Skeletal muscle tissue (tissue), 4 donors: ENCODE measurements around the gene ST6GALNAC6. TPM values are rescaled to one million over a fixed set of nuclear protein-coding genes. Genes with fewer than 3 reads are reported as not detected.

ENCODE experiments used
- H3K27ac ChIP-seq: one replicate; pipeline ENCODE4 v1.7.0; 2013; ENCODE audit warnings: mild to moderate bottlenecking, low read depth, low read length, inconsistent platforms
- H3K27me3 ChIP-seq, 3 donors: one replicate each; pipeline ENCODE4 v1.7.0; 2013; ENCODE audit warnings: low read length in 3 of 3; ENCODE audit not compliant: control insufficient read depth in 3 of 3, insufficient read depth in 3 of 3
- H3K36me3 ChIP-seq, 3 donors: one replicate each; pipeline ENCODE4 v1.7.0; 2013; ENCODE audit warnings: low read length in 3 of 3; ENCODE audit not compliant: control insufficient read depth in 3 of 3, insufficient read depth in 3 of 3
- H3K4me1 ChIP-seq, 3 donors: one replicate each; pipeline ENCODE4 v1.7.0; 2013; ENCODE audit warnings: low read length in 3 of 3, mild to moderate bottlenecking in 3 of 3; ENCODE audit not compliant: control insufficient read depth in 3 of 3, insufficient read depth in 3 of 3
- H3K4me3 ChIP-seq, 3 donors: one replicate each; pipeline ENCODE4 v1.7.0; 2013; ENCODE audit warnings: low read length in 3 of 3
- H3K9ac ChIP-seq, 3 donors: one replicate each; pipeline ENCODE4 v1.7.0; 2013; ENCODE audit warnings: low read length in 3 of 3, mild to moderate bottlenecking in 3 of 3, moderate library complexity in 2 of 3, low read depth in 1 of 3
- H3K9me3 ChIP-seq, 3 donors: one replicate each; pipeline ENCODE4 v1.7.0; 2013; ENCODE audit warnings: low read length in 3 of 3; ENCODE audit not compliant: control insufficient read depth in 3 of 3
- total RNA-seq: library from RNA; depleted of rRNA; stranded (reverse); fragments of >200 nt; gene quantifications from one replicate; pipeline ENCODE4 v1.2.3, GENCODE V29; 2014
- donor health status: Osteomylitis.

Gene ST6GALNAC6, protein sequence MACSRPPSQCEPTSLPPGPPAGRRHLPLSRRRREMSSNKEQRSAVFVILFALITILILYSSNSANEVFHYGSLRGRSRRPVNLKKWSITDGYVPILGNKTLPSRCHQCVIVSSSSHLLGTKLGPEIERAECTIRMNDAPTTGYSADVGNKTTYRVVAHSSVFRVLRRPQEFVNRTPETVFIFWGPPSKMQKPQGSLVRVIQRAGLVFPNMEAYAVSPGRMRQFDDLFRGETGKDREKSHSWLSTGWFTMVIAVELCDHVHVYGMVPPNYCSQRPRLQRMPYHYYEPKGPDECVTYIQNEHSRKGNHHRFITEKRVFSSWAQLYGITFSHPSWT
- total RNA-seq, result 33.9 TPM

DNA sequence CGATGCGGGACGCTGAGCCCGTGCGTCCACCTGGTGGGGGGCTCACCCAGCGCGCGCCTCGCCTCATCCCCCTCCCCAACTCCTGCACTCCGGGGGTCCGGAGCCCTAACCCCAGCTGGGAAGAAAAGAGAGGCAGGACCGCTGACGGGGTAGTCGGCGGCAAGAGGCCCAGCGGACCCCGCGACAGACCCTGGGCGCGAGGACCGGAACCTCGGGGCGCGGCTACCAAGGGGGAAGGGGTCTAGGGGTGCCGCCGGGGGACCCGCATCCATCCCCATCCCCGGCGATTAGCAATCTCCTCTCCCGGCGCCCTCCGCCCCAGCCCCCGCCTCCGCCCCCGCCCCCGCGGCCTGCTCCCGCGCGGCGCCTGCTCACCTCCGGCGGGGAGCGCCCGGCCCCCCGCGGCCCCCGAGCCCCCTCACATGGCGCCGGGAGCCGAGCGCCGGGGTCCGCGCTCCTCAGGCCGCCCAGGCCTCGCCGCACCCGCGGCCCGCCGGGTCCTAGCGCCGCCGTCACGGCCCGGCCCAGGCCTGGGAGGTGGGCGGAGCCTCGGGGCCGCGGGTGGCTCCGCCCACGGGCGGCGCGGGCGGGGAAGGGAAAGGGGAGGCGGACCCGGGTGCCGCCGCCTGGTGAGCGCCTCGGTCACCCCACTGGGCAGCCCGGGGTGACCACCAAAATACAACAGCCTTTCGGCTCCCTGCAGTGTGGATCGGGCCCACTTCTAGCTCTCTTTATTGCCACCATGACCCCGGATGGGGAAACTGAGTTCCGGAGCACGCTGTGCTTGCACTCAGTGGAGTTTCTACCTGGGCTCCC, at the start of gene ST6GALNAC6:
TSS of gene ST6GALNAC6 (minus strand) at position 476 of the 816 bp plus-strand sequence. CDS start 1,622 bp downstream, outside the sequence.
- H3K9me3 ChIP-seq, result no peaks in the 10 kb centered on the region
- peak within 1 kb of the TSS; percentile 83 to 89 (median 88) for H3K9ac ChIP-seq
- H3K27me3 ChIP-seq, result no peaks in the 10 kb centered on the region
- peak within 1 kb of the TSS; percentile 80 to 89 (median 83) for H3K4me3 ChIP-seq
- H3K36me3 ChIP-seq, result peaks cover 19 to 23% (median 19%) of the 10 kb centered on the region in 3 donors
- H3K4me1 ChIP-seq, result peaks cover 39 to 51% (median 43%) of the 10 kb centered on the region in 3 donors
- peak within 1 kb of the TSS; percentile 93 for H3K27ac ChIP-seq

DNA sequence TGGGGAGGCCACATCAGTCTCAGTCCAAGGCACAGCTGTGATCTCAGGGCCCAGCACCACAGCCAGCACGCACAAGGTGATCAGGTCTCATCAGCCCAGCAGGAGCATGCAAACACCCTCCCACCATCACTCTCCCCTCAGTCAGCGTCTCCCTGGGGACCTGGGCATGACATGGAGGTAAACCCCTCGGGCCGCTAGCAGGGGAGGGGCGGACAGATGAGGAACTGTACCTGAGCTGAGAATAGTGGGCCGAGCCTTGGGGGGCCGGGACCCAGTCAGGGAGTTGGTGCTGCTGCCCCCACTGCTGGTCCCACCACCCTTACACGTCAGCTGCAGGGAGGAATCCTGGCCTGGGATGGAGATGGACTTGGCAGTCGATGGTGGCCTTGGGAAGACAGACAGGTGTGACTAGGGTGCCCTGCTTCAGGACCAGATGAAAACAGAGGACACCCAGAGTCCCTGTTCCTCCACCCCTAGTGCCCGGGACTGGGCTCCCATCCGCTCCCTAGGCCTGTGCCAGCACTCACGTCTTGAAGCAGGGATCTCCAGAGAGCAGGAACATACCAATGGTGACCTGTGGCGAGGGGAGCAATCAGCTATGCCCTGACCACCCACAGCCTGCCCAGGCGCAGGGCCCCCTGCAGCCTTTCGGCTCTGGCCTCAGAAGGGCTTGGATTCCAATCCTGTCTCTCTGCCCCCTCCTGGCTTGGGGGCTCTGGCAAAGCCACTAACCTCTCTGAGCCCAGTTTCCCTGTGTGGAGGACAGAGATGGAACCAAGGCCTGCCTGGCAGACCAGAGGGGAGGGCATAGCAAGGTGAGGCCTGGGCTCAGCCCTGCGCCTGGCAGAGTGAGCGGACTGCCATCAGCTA, 48.7 kb upstream of the ST6GALNAC6 start:
- Histone ChIP-seq H3K4me1 (peaks cover 12 to 37% (median 25%) of the 10 kb centered on the region in 3 donors), H3K4me3 (no peak overlapping the region), H3K36me3 (peaks cover 12 to 15% (median 13%) of the 10 kb centered on the region in 3 donors), H3K27me3 (no peaks in the 10 kb centered on the region), H3K9me3 (no peaks in the 10 kb centered on the region), H3K9ac (peak overlapping the region in 1 of 3 donors; percentile 45), H3K27ac (no peak overlapping the region)

DNA sequence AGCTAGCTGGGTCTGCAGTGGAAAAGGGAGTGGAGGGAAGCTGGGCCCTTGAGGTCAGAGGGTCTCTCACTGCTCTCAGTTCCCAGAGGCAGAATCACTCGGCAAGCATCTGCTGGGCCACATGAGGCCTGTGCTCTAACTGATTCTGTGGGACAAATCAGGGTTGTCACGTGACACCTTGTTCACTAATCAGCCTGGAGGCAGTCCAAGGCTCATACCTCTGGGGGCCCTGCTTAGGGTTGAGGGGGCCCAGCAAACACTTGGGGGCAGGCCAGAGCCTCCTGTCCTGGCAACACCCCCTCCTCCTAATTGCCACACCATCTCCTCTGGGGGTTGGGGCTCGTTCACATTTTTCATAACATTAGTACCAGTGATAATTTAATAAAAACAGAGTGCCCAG, 47.3 kb upstream of the ST6GALNAC6 start:
- peaks cover 22 to 45% (median 29%) of the 10 kb centered on the region in 3 donors for H3K4me1 ChIP-seq
- H3K36me3 ChIP-seq, result peaks cover 12 to 15% (median 13%) of the 10 kb centered on the region in 3 donors
- H3K9me3 ChIP-seq, result no peaks in the 10 kb centered on the region
- H3K4me3 ChIP-seq, result no peak overlapping the region
- H3K27me3 ChIP-seq, result no peaks in the 10 kb centered on the region
- H3K9ac ChIP-seq, result peak overlapping the region in 1 of 3 donors; percentile 16
- no peak overlapping the region for H3K27ac ChIP-seq

DNA sequence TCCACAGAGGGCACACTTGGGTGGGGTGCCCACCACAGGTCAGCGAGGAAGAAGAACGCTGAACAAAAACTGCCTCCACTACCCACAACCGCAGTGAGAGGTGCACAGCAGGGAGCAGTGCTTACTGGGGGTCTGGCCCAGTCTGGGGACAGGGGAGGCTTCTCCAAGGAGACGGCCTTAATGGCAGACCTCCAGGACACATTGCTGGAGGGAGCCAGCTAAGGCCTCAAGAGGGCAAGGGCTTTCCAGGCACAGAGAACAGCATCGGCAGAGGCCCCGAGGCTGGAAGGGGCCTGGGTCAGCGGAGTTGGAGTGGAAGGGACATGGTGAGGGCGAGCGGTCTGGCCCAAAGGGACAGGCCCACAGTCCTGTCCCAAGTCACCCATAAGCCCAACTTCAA, 46.5 kb upstream of the ST6GALNAC6 start:
- Histone ChIP-seq H3K36me3 (peaks cover 12 to 15% (median 13%) of the 10 kb centered on the region in 3 donors), H3K4me1 (peaks cover 20 to 43% (median 26%) of the 10 kb centered on the region in 3 donors), H3K9ac (peak overlapping the region in 1 of 3 donors; percentile 16), H3K27ac (no peak overlapping the region), H3K27me3 (no peaks in the 10 kb centered on the region), H3K4me3 (no peak overlapping the region), H3K9me3 (no peaks in the 10 kb centered on the region)

DNA sequence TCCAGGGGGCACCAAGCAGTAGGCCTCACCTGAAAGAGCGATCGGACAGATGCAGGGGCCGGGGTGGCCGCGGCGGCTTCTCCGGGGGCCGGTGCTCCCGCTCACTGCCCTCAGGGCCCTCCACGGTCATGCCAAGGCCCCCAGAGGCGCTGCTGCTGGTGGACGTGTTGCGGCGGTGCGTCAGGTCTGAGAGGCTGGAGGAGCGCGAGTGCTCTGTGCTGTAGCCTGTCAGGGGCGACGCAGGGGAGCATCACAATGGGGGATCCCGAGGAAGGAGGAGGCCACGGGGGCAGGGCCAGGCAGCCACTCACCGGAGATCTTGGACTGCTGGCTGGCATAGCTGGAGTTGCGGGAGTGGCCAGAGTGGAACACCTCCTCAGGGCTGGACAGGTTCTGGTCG, 45.9 kb upstream of the ST6GALNAC6 start:
- no peaks in the 10 kb centered on the region for H3K27me3 ChIP-seq
- no peak overlapping the region for H3K9ac ChIP-seq
- H3K4me1 ChIP-seq, result peaks cover 19 to 37% (median 20%) of the 10 kb centered on the region in 3 donors
- H3K4me3 ChIP-seq, result no peak overlapping the region
- H3K9me3 ChIP-seq, result no peaks in the 10 kb centered on the region
- no peak overlapping the region for H3K27ac ChIP-seq
- H3K36me3 ChIP-seq, result peaks cover 12 to 15% (median 13%) of the 10 kb centered on the region in 3 donors

DNA sequence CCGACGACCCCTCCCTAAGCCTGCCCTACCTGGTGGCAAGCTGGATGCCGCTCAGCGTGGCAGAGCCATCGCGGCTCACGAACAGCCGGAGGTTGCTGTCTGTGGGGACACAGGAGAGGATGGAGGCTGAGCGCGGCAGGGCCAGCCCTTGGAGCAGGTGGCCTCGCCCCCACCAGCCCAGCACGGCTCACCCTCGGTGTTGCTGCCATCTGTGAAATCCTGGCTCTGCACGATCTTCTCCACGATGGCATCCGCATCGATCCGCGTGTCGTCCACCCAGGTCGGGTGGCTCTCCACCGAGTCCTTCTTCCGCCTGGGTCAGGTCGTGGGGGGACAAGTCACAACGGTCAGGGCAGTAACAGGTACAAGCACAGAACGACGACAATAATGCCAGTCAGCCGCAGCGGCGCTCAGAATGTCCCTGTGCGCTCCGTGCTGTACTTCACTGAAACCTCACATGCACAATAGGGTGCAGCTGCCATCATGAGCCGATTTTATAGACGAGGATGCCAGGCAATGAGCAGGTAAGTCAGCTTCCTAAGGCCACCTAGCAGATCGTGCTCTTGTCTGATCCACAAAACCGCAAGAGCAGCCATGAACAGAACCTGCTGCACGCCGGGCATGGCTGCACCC, 45.3 kb upstream of the ST6GALNAC6 start:
- H3K27ac ChIP-seq, result no peak overlapping the region
- no peaks in the 10 kb centered on the region for H3K9me3 ChIP-seq
- no peak overlapping the region for H3K9ac ChIP-seq
- H3K4me1 ChIP-seq, result peaks cover 14 to 31% (median 16%) of the 10 kb centered on the region in 3 donors
- H3K27me3 ChIP-seq, result no peaks in the 10 kb centered on the region
- H3K36me3 ChIP-seq, result peaks cover 12 to 15% (median 13%) of the 10 kb centered on the region in 3 donors
- no peak overlapping the region for H3K4me3 ChIP-seq

DNA sequence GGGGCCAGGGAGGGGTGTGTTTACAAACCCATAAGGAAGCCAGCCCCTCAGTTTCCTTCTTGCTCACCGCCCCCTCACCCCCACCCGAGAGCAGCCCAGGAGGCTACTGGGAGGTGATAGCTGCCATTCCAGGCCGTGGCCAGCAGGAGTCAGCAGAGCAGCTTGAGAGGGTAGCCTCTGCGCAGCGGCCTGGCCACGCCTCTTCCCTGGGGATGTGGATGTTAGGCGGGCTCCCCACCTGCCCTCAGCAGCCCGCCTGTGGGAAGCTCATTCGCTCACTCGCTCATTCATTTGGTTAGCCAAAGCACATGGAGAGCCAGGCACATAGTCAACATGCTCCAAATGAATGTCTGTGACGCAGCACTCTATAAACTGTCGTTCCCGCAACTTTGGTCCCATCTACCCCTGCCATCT, 44.3 kb upstream of the ST6GALNAC6 start:
- Histone ChIP-seq H3K27me3 (no peaks in the 10 kb centered on the region), H3K4me1 (peaks cover 10 to 26% (median 16%) of the 10 kb centered on the region in 3 donors), H3K4me3 (no peak overlapping the region), H3K36me3 (peaks cover 12 to 15% (median 13%) of the 10 kb centered on the region in 3 donors), H3K9ac (peak overlapping the region in 1 of 3 donors; percentile 16), H3K9me3 (no peaks in the 10 kb centered on the region), H3K27ac (no peak overlapping the region)

DNA sequence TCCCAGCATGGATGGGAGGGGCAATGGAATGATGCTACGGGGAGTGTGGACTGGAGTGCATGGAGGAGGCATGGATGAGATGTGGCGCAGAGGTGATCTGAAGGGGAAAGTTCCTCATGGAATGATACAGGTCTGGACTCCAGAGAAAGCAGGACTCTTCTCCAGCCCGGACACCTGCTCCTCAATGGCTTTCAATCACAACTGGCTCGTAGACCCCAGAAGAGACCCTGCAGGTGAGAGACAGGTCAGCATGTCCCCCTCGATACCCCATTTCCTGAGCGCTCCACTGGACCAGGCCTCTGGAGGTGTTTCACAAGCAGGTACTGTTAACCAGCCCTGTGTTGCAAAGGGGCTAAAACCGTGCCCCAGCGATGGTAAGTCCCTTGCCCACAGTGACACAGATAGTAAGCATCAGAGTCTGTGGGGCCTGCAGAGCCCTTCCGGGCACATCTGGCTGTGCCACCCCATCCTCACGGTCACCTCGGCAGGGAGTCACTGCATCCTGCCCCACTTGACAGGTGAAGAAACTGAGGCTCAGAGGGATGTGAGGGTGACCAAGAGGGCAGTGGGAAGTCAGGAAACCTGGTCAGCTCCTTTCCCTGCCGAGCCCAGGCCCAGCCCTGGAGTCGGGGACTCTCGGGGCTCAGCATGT, 43.7 kb upstream of the ST6GALNAC6 start:
- peaks cover 10 to 15% (median 13%) of the 10 kb centered on the region in 3 donors for H3K36me3 ChIP-seq
- no peaks in the 10 kb centered on the region for H3K9me3 ChIP-seq
- peaks cover 11 to 31% (median 19%) of the 10 kb centered on the region in 3 donors for H3K4me1 ChIP-seq
- H3K27ac ChIP-seq, result no peak overlapping the region
- no peaks in the 10 kb centered on the region for H3K27me3 ChIP-seq
- H3K4me3 ChIP-seq, result no peak overlapping the region
- H3K9ac ChIP-seq, result peak overlapping the region in 1 of 3 donors; percentile 6
